ENCODE data around the gene CNOT4. TPM values are rescaled to one million over a fixed set of nuclear protein-coding genes. Genes with fewer than 3 reads are reported as not detected.

CNOT4 gene
- total and polyA plus RNA-seq, 12 donors = 8.7 to 28.1 (median 16.8) TPM

DNA sequence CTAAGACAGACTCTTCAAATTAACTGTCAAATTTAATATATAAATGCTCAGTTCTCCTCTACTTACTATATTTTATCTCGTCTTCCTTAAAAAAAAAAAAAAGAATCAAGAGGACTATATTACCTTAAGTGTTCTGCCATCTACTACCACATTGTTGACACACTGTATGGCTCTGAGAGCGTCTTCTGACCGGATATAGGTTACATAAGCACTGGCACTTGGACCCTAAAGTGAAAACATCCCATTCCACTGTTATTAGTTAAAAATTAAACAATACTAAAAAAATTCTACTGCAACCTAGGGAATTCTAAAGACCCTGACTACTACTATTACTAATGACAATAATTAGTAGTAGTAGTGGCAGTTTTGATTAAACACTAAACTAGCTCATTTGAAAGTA is 95.7 kb downstream of the CNOT4 start:
- no peaks in the 10 kb centered on the region for H3K36me3 ChIP-seq (replicated peaks in 1 of 2)
- peaks cover 0 to 3% of the 10 kb centered on the region in 2 donors for H3K4me1 ChIP-seq (replicated peaks in 1 of 2)
- H3K27me3 ChIP-seq = no peaks in the 10 kb centered on the region
- intact Hi-C loops (cut with DNase I) = no loop called here
- no peaks in the 10 kb centered on the region for H3K9me3 ChIP-seq (replicated peaks in 1 of 3)
- H3K27ac ChIP-seq = no peak overlapping the region
- no peak for DNase-seq
- TF ChIP-seq, protein P1, sequence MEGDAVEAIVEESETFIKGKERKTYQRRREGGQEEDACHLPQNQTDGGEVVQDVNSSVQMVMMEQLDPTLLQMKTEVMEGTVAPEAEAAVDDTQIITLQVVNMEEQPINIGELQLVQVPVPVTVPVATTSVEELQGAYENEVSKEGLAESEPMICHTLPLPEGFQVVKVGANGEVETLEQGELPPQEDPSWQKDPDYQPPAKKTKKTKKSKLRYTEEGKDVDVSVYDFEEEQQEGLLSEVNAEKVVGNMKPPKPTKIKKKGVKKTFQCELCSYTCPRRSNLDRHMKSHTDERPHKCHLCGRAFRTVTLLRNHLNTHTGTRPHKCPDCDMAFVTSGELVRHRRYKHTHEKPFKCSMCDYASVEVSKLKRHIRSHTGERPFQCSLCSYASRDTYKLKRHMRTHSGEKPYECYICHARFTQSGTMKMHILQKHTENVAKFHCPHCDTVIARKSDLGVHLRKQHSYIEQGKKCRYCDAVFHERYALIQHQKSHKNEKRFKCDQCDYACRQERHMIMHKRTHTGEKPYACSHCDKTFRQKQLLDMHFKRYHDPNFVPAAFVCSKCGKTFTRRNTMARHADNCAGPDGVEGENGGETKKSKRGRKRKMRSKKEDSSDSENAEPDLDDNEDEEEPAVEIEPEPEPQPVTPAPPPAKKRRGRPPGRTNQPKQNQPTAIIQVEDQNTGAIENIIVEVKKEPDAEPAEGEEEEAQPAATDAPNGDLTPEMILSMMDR (IDR thresholded peaks at IDR 0.05) = no peak
- TF ChIP-seq POLR2A (IDR thresholded peaks at IDR 0.05) = no peak
- 89 to 97% (median 91%) methylated on average over 3 of the region's 3 CpGs for WGBS, 4 donors
- no peak overlapping the region for H3K4me3 ChIP-seq

DNA sequence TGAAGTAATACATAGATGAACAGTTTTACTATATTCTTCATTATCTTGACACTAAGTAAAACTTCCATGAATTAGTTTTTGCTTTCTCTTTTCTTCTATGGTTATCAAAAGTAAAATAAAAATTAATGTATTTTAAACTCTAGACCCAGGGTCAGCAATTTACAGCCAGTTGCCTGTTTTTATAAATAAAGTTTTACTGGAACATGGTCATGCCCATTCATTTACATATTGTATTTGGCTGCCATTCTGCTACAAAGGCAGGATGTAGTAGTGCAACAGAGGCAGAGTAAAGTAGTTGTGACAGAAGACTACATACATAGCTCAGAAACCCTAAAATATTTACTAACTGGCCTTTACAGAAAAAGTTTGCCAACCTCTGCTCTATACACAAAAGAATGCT is 98.8 kb downstream of the CNOT4 start:
- Histone ChIP-seq H3K9me3 (replicated peaks in 1 of 3) (no peaks in the 10 kb centered on the region), H3K4me1 (replicated peaks in 1 of 2) (no peaks in the 10 kb centered on the region), H3K36me3 (replicated peaks in 1 of 2) (no peaks in the 10 kb centered on the region), H3K27me3 (no peaks in the 10 kb centered on the region), H3K4me3 (no peak overlapping the region), H3K27ac (no peak overlapping the region)
- intact Hi-C loops (cut with DNase I) = no loop called here
- TF ChIP-seq POLR2A (IDR thresholded peaks at IDR 0.05) = no peak
- TF ChIP-seq, protein P1 (IDR thresholded peaks at IDR 0.05) = no peak
- no peak for DNase-seq

DNA sequence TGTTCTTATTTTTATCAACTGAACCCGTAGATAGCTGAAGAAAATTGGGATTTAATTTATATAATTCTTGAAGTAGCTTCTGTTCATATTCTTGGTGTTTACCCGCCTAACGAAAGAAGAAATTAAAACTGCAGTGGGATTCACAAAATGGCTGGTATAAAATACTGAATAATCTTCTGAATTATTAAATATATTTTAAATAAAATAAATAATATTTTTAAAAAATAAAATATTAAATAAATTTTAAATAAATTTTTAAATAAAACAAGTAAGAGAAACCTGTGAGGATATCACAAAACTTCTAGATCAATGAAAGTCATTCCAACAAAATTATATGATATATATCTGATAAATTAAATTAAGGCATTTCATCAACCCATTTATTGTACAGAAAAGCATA is 99.4 kb downstream of the CNOT4 start:
- TF ChIP-seq, protein P1 (IDR thresholded peaks at IDR 0.05) = no peak
- TF ChIP-seq POLR2A (IDR thresholded peaks at IDR 0.05) = no peak
- no peaks in the 10 kb centered on the region for H3K4me1 ChIP-seq (replicated peaks in 1 of 2)
- WGBS, 4 donors = 97 to 98% (median 98%) methylated on average over 3 of the region's 3 CpGs
- no peaks in the 10 kb centered on the region for H3K27me3 ChIP-seq
- intact Hi-C loops (cut with DNase I) = no loop called here
- H3K4me3 ChIP-seq = no peak overlapping the region
- H3K27ac ChIP-seq = no peak overlapping the region
- no peaks in the 10 kb centered on the region for H3K9me3 ChIP-seq (replicated peaks in 1 of 3)
- no peak for DNase-seq
- no peaks in the 10 kb centered on the region for H3K36me3 ChIP-seq (replicated peaks in 1 of 2)

DNA sequence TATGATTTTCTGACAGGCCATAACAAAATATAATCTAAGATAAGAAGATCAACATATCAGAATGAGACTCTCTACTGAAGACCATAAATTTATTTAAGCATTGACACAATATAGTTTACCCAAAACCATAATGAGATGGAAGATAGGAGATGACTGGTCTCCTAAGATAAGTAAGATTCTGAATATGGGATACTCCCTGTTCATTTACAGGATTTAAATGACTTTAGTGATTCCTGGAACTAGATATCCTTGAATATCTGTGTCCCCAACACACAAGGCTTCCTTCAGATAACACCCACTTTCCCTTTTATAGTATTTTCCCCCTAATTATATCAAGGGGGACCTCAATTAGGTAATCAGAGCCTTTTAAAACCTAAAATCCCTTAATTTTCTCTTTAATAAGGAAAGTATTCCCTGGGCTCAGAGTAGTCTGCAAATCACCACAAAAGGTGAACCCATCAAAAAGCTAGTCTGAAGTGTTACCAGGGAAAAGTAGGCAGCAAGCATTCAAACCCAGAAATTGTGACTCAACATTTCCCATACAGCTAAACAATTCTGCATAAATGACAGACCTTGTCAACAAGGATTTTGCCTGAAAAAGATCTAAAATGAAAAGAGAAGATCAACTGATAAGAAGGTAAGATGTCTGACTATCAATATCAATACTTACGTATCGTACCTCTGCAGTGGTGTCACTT is 99.9 kb downstream of the CNOT4 start:
- intact Hi-C loops (cut with DNase I) = no loop called here
- Histone ChIP-seq H3K27ac (no peak overlapping the region), H3K27me3 (no peaks in the 10 kb centered on the region), H3K36me3 (replicated peaks in 1 of 2) (no peaks in the 10 kb centered on the region), H3K4me1 (replicated peaks in 1 of 2) (no peaks in the 10 kb centered on the region), H3K4me3 (no peak overlapping the region), H3K9me3 (replicated peaks in 1 of 3) (no peaks in the 10 kb centered on the region)
- whole genome bisulfite sequencing, 4 donors = 96 to 100% (median 98%) methylated on average over 2 of the region's 2 CpGs
- no peak for DNase-seq
- TF ChIP-seq POLR2A (IDR thresholded peaks at IDR 0.05) = no peak
- TF ChIP-seq, protein P1 (IDR thresholded peaks at IDR 0.05) = no peak

Data from adrenal gland (tissue), 12 donors.